ENCODE measurements around the gene TTLL10.
"Not testable (repeated sequence)": the region's sequence is repeated elsewhere in the genome, so short reads cannot be mapped to it uniquely, and the experiment has no call there.

Gene TTLL10

GRCh38 chr1:1175221-1176062 lies 1.8 kb downstream of the TTLL10 start:
- no peak for DNase-seq

GRCh38 chr1:1176063-1176761 lies 2.5 kb downstream of the TTLL10 start:
- DNase-seq: not testable (repeated sequence)

- DNase-seq: no peak
Measured at GRCh38 chr1:1176931-1177330, 3.3 kb downstream of the TTLL10 start.

- DNase-seq: no peak
Measured at GRCh38 chr1:1177452-1178206, 3.9 kb downstream of the TTLL10 start.

GRCh38 chr1:1178794-1179331 lies 5.2 kb downstream of the TTLL10 start:
- DNase-seq: no peak

GRCh38 chr1:1179346-1179982 lies 5.8 kb downstream of the TTLL10 start:
- DNase-seq: no peak

GRCh38 chr1:1179983-1180861 lies 6.5 kb downstream of the TTLL10 start:
- DNase-seq: no peak

GRCh38 chr1:1181129-1181937 lies 7.7 kb downstream of the TTLL10 start:
- no peak for DNase-seq

- DNase-seq: no peak
Measured at GRCh38 chr1:1181938-1182410, 8.3 kb downstream of the TTLL10 start.

GRCh38 chr1:1182491-1183220 lies 9.0 kb downstream of the TTLL10 start:
- DNase-seq: no peak

- DNase-seq: no peak
Measured at GRCh38 chr1:1183221-1183747, 9.6 kb downstream of the TTLL10 start.

GRCh38 chr1:1183833-1184775 lies 10.4 kb downstream of the TTLL10 start:
- no peak for DNase-seq

- no peak for DNase-seq
Measured at GRCh38 chr1:1185101-1185765, 11.6 kb downstream of the TTLL10 start.

- no peak for DNase-seq
Measured at GRCh38 chr1:1187938-1188337, 14.3 kb downstream of the TTLL10 start.

- DNase-seq: no peak
Measured at GRCh38 chr1:1189111-1189510, 15.4 kb downstream of the TTLL10 start.

GRCh38 chr1:1191734-1192133 lies 18.1 kb downstream of the TTLL10 start:
- DNase-seq: no peak

GRCh38 chr1:1194723-1195122 lies 21.0 kb downstream of the TTLL10 start:
- no peak for DNase-seq

GRCh38 chr1:1195726-1196125 lies 22.0 kb downstream of the TTLL10 start:
- DNase-seq: not testable (repeated sequence)

Measured in EL (cell line).